AG08395 (cell line): Measurements from ENCODE around the gene IL25.
"Not testable (repeated sequence)": the region's sequence is repeated elsewhere in the genome, so short reads cannot be mapped to it uniquely, and the experiment has no call there.

Source experiments
- DNase-seq: peaks from one replicate; pipeline ENCODE4 v3.0.0; 2012; ENCODE audit warnings: mixed read lengths, low spot score

IL25 gene

DNA sequence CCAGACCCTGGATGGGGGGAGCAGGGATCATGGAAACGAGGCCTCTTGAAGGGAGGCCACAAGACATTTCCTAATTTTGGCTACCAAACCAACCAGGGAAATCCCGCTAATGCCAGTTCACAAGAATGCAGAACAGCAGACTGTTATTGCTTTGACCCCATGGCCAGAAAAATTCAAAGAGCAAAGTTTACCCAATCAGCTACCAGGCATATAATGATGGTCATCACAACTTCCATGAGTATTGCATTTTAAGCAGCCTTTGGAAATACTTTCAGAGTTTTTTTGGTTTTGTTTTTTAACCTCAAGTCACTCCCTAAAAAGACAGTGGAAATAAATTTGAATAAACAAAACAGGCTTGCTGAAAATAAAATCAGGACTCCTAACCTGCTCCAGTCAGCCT is at the start of gene IL25:
TSS of gene IL25 (plus strand) at position 301 of the 400 bp plus-strand sequence.
- no peak for DNase-seq

DNA sequence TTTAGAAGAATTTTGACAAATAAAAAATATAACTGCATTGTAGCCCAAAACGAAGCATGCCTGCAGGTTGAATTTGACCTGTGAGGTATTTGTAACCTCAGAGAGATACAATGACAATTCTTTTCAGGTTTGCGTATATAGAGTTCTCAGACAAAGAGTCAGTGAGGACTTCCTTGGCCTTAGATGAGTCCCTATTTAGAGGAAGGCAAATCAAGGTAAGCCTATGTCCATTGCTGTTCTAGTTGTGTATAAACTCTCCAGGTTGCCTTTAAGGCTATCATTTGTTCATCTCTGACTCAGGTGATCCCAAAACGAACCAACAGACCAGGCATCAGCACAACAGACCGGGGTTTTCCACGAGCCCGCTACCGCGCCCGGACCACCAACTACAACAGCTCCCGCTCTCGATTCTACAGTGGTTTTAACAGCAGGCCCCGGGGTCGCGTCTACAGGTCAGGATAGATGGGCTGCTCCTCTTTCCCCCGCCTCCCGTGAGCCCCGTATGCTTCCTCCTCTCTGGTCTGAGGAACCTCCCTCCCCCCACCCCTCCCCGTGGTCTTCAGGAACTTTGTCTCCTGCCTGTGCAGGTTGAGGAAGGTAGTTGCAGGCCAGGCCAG is 48.7 kb upstream of the IL25 start:
- DNase-seq: no peak

DNA sequence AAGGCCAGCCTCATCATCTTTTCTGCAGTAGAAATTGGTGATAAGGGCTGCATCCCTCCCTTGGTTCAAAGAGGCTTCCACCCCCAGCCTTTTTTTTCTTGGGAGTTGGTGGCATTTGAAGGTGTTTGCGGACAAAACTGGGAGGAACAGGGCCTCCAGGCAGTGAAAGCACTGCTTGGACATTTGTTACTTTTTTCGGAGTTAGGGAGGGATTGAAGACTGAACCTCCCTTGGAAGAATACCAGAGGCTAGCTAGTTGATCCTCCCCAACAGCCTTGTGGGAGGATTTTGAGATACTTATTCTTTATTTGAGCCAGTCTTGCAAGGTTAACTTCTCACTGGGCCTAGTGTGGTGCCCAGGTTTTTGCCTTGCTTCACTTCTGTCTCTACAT is 48.2 kb upstream of the IL25 start:
- no peak for DNase-seq

DNA sequence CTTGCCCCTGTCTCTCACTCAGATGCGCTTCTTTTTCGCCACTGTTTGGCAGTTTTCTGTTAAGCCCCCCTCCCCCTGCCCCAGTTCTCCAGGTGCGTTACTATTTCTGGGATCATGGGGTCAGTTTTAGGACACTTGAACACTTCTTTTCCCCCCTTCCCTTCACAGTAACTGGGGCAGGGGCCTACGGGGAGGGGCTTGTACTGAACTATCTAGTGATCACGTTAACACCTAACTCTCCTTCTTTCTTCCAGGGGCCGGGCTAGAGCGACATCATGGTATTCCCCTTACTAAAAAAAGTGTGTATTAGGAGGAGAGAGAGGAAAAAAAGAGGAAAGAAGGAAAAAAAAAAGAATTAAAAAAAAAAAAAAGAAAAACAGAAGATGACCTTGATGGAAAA is 47.6 kb upstream of the IL25 start:
- DNase-seq: no peak

DNA sequence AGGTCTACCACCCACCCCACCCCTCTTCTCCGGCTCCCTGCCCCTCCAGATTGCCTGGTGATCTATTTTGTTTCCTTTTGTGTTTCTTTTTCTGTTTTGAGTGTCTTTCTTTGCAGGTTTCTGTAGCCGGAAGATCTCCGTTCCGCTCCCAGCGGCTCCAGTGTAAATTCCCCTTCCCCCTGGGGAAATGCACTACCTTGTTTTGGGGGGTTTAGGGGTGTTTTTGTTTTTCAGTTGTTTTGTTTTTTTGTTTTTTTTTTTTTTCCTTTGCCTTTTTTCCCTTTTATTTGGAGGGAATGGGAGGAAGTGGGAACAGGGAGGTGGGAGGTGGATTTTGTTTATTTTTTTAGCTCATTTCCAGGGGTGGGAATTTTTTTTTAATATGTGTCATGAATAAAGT is 46.9 kb upstream of the IL25 start:
- not testable (repeated sequence) for DNase-seq

DNA sequence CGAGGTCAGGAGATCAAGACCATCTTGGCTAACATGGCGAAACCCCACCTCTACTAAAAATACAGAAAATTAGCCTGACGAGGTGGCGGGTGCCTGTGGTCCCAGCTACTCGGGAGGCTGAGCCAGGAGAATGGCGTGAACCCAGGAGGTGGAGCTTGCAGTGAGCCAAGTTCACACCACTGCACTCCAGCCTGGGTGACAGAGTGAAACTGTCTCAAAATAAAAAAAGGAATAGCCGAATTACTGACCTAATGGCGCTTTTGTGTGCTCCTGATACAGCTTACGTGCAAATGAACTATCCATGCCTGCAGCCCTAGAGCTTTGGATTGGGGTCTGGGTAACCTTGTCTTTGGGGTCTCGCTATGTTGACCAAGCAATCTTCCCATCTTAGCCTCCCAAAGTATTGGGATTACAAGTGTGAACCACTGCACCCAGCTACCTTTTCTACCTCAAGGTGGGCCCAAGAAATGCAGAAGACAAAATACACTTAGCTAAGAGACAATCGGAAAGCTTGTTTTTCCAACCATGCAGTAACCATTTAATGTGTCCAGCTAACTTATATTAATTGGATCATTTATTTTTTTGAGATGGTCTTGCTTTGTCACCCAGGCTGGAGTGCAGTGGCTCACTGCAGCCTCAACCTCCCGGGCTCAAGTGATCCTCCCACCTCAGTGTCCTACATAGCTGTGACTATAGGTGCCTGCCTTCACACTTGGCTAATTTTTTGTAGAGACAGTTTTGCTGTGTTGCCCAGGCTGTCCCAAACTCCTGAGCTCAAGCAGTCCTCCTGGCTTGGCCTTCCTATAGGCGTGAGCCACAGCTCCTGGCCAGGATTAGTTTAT is 45.9 kb upstream of the IL25 start:
- no peak for DNase-seq

DNA sequence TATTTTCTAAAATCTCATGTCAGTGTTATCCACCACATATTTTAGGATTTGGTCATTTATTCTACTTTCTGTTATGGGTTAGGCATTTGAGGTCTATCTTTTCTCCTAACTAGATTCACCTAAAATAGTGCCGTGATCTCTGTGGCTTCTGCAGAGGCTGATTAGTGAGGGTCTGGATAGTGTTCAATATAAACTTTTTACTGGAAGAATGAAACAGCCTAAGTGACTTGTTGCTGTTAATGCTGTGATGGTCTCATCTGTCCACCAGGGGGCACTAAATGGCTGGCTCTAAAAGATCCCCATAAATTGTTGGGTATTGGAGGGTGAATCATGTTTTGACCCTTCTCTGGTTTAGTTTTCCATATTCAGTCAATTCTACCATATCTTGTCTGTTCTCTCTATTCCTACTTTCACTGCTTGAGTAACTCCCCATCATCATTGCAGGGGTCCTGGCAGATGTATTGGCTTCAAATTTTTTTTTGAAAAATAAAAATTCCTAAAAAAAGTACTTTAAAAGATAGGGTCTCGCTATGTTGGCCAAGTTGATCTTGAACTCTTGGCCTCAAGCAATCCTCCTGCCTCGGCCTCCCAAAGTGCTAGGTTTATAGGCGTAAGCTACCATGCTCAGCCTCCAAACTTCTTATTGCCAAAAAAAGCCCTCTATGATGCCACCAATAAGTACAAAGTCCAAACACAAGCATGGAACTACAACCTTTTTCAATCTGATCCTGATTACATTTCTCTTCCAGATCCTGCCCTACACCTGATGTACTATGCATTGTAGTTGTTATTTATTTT is 44.5 kb upstream of the IL25 start:
- DNase-seq: peak; percentile 85

DNA sequence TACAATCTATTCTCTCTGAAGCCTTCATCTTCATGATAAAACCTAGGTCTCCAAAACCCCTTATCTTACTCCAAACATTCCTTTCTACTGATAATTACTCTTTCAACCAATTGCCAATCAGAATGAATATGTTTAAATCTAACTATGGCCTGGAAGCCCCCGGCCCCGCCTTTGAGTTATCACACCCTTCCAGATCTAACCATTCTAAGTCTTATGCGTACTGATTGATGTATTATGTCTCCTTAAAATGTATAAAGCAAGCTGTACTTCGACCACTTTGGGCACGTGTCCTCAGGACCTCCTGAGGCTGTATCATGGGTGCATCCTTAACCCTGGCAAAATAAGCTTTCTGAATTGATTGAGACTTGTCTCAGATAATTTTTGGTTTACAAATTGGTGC is 37.0 kb upstream of the IL25 start:
- DNase-seq: no peak

DNA sequence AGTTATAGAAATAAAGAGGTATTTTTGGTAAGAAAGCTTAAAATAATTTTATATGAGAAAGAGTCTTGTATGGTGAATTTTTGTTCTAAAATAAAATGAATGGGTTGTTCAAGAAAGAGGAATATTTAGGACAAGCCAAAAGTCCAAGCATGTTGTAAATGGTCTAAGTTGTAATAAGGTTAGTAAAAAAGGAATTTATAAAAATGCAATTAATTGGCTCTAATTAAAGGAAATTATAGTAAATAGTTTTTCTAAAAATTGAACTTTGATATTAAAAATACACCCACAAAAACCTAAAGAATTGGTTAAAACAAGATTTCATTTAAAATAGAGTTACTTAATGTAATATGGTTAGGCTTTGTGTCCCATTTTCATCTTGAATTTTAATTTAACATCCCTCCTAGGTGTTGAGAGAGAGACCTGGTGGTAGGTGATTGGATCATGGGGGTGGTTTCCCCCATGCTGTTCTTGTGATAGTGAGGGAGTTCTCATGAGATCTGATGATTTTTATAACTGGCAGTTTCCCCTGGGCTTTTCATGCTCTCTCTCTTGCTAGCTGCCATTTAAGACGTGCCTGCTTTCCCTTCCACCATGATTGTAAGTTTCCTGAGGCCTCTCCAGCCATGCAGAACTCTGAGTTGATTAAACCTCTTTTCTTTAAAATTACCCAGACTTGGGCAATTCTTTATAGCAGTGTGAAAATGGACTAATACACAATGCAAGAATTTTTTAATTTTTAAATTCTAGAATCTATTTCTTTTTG is 32.9 kb upstream of the IL25 start:
- DNase-seq: no peak

DNA sequence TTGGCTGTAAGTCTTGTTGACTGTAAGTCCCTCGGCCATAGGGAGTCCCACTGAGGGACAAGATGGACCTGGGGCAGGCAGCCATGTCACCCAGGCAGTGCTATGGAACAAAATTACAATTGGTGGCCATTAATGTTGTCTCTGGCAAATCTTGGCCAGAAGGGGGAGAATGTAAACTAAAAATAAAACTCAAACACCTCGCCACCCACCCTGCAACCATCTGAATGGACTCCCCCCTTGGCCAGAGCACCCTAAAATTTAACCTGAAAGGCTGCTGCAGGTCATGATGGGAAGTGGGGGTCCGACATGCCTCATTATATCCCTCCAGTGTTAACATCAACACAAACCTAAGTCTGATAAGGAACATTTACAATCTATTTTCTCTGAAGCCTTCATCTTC is 28.1 kb upstream of the IL25 start:
- no peak for DNase-seq

DNA sequence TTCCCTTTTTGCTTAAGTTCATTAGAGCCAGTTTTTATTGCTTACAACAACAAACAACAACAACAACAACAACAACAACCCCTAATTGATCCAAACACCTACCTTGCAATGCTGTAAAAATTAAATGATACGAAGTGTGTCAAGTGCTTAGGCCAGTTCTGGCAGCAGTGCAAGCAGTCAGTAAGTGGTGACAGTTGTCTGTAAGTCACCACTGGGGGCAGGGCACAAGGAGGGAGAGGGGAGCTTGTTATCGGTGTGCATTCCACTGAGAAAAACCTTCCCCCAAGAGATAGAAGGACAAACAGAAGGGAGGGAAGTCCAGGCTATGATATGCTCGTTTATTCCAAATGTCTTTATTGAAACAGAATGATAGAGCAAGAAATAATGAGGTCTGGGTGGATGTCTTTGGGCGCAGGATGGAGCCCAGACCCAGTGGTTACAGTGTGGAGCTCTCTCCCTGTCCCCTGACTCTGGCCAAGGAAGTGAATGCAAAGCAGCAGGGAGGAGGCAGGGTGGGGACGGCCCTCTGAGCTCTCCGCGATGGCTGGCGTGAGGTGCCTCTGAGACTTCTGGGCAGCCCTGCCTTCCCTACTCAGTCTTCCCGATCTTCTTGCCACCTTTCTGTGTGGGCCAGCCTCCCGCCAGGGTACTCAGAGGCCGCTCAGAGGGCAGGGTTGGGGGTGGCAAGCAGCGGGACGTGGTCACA is 26.5 kb upstream of the IL25 start:
- DNase-seq: no peak

DNA sequence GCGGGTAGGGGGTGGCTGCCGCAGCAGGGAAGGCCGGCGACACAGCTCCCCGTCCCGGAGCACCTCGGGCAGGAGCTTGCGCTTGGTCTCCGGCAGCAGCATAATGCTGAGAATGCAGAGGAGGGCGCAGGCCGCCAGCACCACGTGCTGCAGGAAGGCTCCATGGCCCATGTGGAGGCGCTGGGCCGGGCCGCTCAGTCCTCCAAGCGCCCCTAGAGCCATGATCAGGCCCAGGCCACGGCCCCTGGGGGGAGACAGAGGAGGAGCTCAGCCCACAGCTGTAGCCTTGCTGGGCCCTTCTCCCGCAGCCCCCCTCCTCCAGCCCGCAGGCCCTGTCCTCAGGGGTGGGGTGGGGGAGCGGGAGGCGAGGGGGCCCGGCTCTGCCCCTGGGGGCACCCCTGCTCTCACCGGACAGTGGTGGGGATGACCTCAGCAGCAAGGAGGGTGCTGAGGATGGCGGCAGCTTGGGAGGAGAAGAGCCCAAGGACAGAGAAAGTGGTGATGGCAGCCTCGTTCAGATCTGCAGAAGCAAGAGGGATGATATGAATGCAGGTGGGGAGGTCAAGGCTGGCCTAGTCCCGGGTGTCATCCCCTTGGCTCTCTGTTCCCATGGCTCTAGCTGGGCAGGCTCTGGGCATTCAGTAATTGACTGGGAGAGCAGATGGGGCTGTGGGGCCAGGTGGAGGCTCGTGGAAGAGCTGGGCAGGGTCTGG is 25.8 kb upstream of the IL25 start:
- no peak for DNase-seq

DNA sequence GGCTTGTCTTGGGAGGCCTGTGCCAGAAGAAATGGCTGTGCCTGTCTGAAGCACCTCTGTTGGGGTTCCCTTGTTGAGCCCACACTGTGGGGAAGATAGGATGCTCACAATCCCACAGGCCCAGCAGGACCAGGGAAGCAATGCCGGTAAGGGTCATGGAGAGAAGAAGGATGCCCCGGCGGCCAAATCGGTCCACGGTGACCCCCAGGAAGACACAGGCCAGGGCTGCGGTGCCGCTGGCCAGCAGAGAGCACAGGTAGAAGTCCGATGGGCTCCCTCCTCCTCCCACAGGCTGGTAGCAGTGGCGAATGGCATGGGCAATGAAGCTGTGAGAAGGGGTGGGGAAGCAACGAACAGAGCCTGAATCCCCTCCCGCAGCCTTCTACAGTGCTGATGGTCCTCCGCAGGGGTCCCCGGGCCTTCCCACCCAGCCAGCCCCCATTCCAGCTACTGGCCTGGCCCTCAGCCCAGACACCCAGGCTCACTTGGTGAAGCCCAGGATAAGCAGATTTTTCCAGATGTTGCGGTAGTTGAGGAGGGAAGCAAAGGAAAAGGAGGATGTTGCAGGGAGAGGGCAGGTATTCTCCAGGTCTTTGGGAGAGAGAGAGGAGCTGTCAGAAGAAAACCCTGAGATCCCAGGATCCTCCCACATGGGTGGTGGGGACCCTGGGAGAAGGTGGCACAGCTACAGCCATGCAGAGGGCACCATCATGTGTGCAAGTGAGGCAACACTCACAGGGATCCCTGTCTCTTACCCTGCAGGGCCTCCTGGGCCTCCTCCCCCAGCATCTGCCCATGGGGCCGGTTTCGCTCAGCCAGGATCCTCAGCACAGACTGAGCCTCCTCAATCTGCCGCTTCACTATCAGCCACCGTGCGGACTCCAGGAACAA is 25.0 kb upstream of the IL25 start:
- DNase-seq: no peak

DNA sequence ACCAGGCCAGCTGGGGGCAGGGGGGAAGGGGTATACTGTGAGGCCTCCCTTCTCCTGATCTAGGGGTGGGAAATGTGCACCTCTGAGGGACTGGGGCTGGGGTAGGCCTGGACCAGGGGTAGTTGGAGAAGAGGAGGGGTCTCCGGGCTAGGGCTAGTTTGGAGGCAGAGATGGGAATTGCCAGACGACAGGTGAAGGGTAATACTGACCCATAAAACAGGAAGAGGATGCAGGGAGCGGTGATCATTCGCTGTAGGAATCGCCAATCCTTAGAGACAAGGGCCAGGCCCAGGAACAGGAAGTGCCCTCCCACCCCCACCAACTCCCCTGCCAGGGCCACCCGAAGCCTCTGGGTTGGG is 24.3 kb upstream of the IL25 start:
- no peak for DNase-seq

DNA sequence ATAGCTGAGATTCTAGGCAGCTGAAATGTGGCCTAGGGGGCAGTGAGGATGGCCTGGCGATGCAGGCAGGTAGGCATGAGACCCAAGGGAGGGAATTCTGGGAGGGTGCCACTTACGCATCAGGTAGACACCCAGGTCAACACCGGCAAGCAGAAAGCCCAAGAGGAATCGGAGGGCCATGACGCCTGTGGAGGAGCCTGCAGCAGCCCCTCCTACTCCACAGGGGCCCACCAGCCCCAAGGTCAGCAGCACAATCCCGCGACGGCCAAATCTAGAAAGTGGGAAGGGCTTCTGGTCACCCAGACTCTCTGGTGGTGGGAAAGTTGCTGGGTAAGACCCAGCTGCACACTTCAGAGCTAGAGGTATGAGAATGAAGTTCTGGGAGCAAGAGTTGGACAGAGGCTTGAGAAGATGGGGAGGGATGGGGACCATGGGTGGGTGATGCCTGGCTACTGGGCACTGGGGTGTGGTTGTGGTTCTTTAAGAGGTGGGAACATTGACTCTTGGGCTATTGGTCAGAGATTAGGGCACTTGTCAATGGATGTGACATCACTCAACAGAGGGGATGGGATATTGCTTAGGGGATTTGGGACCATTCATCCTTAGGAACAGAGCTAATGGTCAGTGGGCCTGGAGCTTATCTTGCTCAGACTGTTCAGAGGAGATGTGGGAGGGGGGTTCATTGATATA is 23.3 kb upstream of the IL25 start:
- DNase-seq: no peak

DNA sequence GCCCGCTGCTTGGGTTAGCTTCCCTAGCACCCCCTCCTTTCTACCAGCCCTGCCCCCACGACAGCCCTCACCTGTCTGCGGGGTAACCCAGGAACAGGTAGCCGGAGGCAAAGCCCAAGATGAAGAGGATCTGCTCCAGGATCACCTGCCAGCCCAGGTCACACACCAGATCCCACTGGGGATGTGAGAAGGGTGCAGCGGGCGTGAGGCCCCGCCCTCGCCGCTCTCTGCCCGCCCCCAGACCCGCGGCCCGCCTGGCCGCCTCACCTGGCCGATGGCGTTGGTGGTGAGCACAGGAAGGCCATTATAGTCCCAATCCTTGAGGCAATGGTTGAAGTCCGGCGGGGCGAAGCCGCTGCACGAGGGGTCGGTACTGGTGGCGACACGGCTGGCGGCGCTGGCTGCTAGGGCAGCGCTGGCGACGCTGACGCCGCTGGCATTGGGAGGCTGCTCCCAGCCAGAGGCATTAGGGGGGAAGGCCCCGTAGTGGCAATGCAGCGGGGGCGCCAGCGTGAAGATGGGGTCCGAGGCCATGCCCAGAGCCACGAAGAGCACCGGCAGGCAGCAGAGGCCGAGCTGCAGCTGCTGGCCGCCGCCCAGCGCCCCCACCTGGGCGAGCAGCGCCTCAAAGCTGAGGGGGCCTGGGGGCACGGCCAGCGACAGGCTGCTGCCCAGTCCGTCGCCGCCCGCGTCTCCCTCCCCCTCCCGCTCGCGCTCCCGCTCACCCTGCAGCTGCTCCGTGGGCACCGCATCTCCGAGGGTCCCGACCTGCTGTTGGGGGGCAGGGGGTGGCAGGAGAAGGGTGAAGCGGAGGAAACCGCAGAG is 20.7 kb upstream of the IL25 start:
- no peak for DNase-seq

DNA sequence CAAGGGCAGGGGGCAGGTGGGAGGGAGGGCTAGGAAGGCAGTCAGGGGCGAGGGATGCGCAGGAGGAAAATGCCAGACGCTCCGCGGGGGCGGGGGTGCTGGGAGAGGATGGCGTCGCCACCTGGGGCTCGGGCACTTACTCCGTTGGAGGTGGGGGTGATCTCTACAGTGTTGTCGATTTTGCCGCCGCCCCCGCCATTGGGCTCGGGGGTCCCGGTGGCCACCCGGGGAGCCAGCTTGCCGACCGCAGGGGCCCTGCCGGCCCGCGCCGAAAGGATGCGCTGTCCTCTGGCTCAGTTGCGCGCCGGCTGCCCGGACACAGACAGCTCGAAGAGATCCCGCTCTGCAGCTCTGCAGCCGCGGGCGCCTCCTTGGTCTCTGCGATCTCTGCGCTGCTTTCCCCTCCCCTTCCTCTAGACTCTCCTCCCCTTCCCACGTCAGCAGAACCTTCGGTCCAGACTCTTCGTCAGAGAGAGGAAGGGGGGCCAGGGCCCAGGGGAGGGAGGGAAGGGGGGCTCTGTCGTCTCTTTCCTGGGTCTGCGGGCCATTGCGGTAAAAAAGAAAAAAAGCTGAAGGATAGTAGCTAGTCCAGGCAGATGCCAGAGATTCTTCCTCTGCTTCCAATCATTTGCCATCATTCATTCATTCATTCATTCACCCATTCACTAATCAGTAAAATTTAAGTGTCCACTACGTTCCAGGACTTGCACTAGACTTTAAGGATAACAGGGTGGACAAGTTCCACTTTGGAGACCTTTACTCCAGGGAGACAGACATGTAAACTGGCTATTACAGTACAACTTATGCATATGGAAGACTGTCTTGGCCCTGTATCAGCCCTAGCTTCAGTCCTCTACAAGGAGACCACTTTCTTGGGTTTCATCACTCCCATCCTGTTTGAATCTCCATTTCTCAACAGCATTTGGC is 19.8 kb upstream of the IL25 start, which contains the start of gene SLC22A17:
TSS of gene SLC22A17 (minus strand) at position 382 of the 927 bp plus-strand sequence.
- DNase-seq: peak; percentile 94
